Measurements from ENCODE around the gene BORCS8.
"Not testable (repeated sequence)": the region's sequence is repeated elsewhere in the genome, so short reads cannot be mapped to it uniquely, and the experiment has no call there.

Gene BORCS8

GRCh38 chr19:19148504-19148903 is 43.4 kb downstream of the BORCS8 start:
- DNase-seq (ENCODE audit: low read depth in 3 of 3) = not testable (repeated sequence)

GRCh38 chr19:19147344-19147743 is 44.6 kb downstream of the BORCS8 start:
- DNase-seq (ENCODE audit: low read depth in 3 of 3) = no peak

GRCh38 chr19:19146865-19147264 is 45.1 kb downstream of the BORCS8 start:
- DNase-seq (ENCODE audit: low read depth in 3 of 3) = no peak

- DNase-seq (ENCODE audit: low read depth in 3 of 3) = peak; percentile 69 to 78 (median 77)
These were observed 46.0 kb downstream of the BORCS8 start for GRCh38 chr19:19145684-19146608.

- no peak for DNase-seq (ENCODE audit: low read depth in 3 of 3)
These were observed 46.7 kb downstream of the BORCS8 start for GRCh38 chr19:19145281-19145680.

GRCh38 chr19:19142347-19142746 is 49.6 kb downstream of the BORCS8 start:
- no peak for DNase-seq (ENCODE audit: low read depth in 3 of 3)

- no peak for DNase-seq (ENCODE audit: low read depth in 3 of 3)
These were observed 51.5 kb downstream of the BORCS8 start for GRCh38 chr19:19140476-19140875.

- no peak for DNase-seq (ENCODE audit: low read depth in 3 of 3)
These were observed 52.1 kb downstream of the BORCS8 start for GRCh38 chr19:19139876-19140229.

GRCh38 chr19:19138109-19138981 is 53.6 kb downstream of the BORCS8 start, which contains the start of gene TMEM161A:
Gene TMEM161A (minus strand): TSS chr19:19138478. CDS start chr19:19138428, 50 bp downstream.
- DNase-seq (ENCODE audit: low read depth in 3 of 3) = peak; percentile 89 to 93 (median 93)

- no peak for DNase-seq (ENCODE audit: low read depth in 3 of 3)
These were observed 54.3 kb downstream of the BORCS8 start for GRCh38 chr19:19137556-19138108.

- not testable (repeated sequence) for DNase-seq (ENCODE audit: low read depth in 3 of 3)
These were observed 56.2 kb downstream of the BORCS8 start for GRCh38 chr19:19135713-19136112.

GRCh38 chr19:19134687-19135158 is 57.2 kb downstream of the BORCS8 start:
- DNase-seq (ENCODE audit: low read depth in 3 of 3) = peak in 1 of 3 experiments; percentile 30

GRCh38 chr19:19133985-19134384 is 58.0 kb downstream of the BORCS8 start:
- DNase-seq (ENCODE audit: low read depth in 3 of 3) = no peak

- no peak for DNase-seq (ENCODE audit: low read depth in 3 of 3)
These were observed 59.0 kb downstream of the BORCS8 start for GRCh38 chr19:19132912-19133311.

GRCh38 chr19:19131989-19132388 is 60.0 kb downstream of the BORCS8 start:
- no peak for DNase-seq (ENCODE audit: low read depth in 3 of 3)

All from stimulated activated CD4-positive, alpha-beta T cell treated with anti-CD3 and anti-CD28 coated beads, TNF-alpha, amount 100 ng/mL, for 4 hours (primary cell).